ENCODE measurements around the gene NR2F1. TPM values are rescaled to one million over a fixed set of nuclear protein-coding genes. Genes with fewer than 3 reads are reported as not detected.

NR2F1 gene
- total and polyA plus RNA-seq, 2 donors (not counting 1 experiment from before 2014, with no cell fraction given) = not detected

GRCh38 chr5:93616538-93617174, 33.6 kb downstream of the NR2F1 start:
- no peaks in the 10 kb centered on the region for H3K9me3 Mint-ChIP-seq (ENCODE audit: insufficient read depth)
- DNase-seq (no peak), ATAC-seq (ENCODE audit: low read depth) (no peak)
- H3K9ac ChIP-seq (ENCODE audit: low read length) = no peak overlapping the region
- intact Hi-C loops (cut with micrococcal nuclease) = no loop called here
- no peak overlapping the region for H2AFZ ChIP-seq (ENCODE audit: insufficient read depth, low read depth, low read length, poor library complexity, severe bottlenecking)
- peaks cover 0 to 6% (median 0%) of the 10 kb centered on the region in 3 donors for H3K9me3 ChIP-seq (ENCODE audit: control extremely low read depth in 1 of 3, control insufficient read depth in 2 of 3, insufficient read depth in 1 of 3, low read length in 2 of 3)
- no peak overlapping the region for H3K27ac Mint-ChIP-seq
- no peaks in the 10 kb centered on the region for H3K36me3 ChIP-seq (replicated peaks in 1 of 2; ENCODE audit: control extremely low read depth in 1 of 2, control insufficient read depth in 1 of 2, extremely low read depth in 1 of 2, insufficient read depth in 2 of 2, low read length in 1 of 2)
- ChIA-PET CTCF (no interaction called here), POLR2A (no interaction called here)
- H3K27me3 Mint-ChIP-seq = peaks cover 38% of the 10 kb centered on the region
- H3K4me3 ChIP-seq (ENCODE audit: control extremely low read depth in 1 of 5, extremely low read depth in 1 of 5, insufficient read depth in 1 of 5, low read depth in 2 of 5, low read length in 4 of 5) = no peak overlapping the region
- H3K27me3 ChIP-seq (replicated peaks in 1 of 4; ENCODE audit: control extremely low read depth in 1 of 4, control insufficient read depth in 3 of 4, insufficient read depth in 4 of 4, low read length in 3 of 4) = peaks cover 4 to 37% (median 24%) of the 10 kb centered on the region in 4 experiments
- peaks cover 10 to 12% of the 10 kb centered on the region in 2 donors for H3K4me1 ChIP-seq (ENCODE audit: control insufficient read depth in 2 of 2, insufficient read depth in 2 of 2, low read length in 2 of 2)
- WGBS (ENCODE audit: insufficient coverage) = no CpG with 5 or more reads among the region's 9 CpGs
- no peak overlapping the region for H3K27ac ChIP-seq (ENCODE audit: low read length in 2 of 2)
- no peaks in the 10 kb centered on the region for H4K20me1 ChIP-seq (ENCODE audit: control insufficient read depth, insufficient read depth, low read length, poor library complexity, severe bottlenecking)
- H3K4me1 Mint-ChIP-seq = peaks cover 17% of the 10 kb centered on the region
- H3K4me3 Mint-ChIP-seq = no peak overlapping the region
- H3K4me2 ChIP-seq (replicated peaks; ENCODE audit: low read depth, low read length, poor library complexity, severe bottlenecking) = no peak overlapping the region
- no peak for TF ChIP-seq CTCF (IDR thresholded peaks at IDR 0.05)
- no peak for TF ChIP-seq EZH2 (IDR thresholded peaks at IDR 0.05; ENCODE audit: borderline replicate concordance, insufficient read depth, low read depth, low read length, poor library complexity, severe bottlenecking)
- H3K79me2 ChIP-seq (ENCODE audit: control insufficient read depth, insufficient read depth, low read length) = no peaks in the 10 kb centered on the region
